GM12872 (cell line): ENCODE measurements around the gene TNPO1.

Experiments used
- CTCF ChIP-seq: IDR thresholded peaks from 3 replicates; pipeline ENCODE4 v1.5.1; 2011; ENCODE audit warnings: low read depth, mild to moderate bottlenecking, low read length, moderate library complexity; ENCODE audit not compliant: insufficient read depth

Gene TNPO1

DNA sequence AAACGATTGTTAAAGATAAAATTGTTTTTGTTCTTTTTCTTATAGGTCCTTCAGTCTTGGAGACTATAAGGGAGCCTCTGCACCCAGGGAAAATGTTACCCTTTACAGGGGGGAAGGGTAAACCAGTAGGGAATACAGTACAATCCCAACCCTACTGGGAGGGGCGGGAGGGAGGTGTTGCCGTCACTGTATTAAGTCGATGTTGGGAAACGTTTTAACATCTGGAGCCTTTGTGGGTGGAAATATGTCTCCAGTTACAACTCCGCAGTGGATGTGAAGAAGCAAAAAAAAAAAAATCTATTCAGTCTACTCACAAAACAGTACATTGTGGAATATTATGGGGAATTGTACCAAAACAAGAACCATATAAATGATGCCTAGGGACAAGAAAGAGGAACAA is 92.2 kb downstream of the TNPO1 start:
- no peak for TF ChIP-seq CTCF

DNA sequence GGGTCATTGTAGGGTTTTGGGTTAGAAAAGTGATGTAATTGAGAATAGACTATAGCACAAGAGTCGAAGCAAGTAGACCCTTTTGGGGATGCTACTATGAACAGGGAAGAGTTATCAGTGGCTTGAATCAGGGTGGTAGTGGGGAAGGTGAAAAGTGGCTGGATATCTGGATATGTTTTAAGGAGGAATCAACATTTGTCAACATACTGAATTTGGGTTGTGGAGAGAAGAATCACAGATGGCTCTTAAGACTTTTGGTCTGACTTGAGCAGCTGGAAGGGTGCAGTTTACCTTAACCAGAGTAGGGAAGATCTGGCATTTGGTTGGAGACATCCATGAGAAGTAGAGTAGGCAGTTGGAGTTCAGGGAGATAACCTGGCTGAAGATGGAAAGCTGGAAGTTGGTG is 100.9 kb downstream of the TNPO1 start:
- no peak for TF ChIP-seq CTCF

GRCh38 chr5:72920690-72921502 is 104.4 kb downstream of the TNPO1 start:
- TF ChIP-seq CTCF: no peak

- TF ChIP-seq CTCF: no peak
Measured at GRCh38 chr5:72921886-72922285, 105.4 kb downstream of the TNPO1 start.

GRCh38 chr5:72922422-72922821 is 106.0 kb downstream of the TNPO1 start:
- TF ChIP-seq CTCF: no peak

- TF ChIP-seq CTCF: no peak
Measured at GRCh38 chr5:72925336-72926010, 109.0 kb downstream of the TNPO1 start.

DNA sequence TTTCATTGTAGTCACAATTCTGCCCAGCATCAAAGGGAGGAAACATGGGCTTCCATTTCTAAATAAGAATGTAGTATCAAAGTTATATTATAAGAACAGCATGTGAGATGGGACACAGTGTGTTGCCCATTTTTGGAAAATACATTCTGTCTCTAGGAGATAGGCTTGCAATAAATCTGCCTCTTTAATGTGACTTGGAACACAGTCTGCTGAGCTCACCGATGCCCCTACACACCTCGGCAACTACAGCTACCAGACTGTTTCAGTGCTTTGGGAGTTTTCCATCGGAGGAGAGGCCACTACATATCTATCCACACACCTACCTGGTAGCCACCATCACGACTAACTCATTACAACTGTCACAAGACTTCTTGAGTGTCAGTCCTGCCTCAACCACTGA is 120.4 kb downstream of the TNPO1 start:
- no peak for TF ChIP-seq CTCF
